Measurements from ENCODE around the gene ULK4. TPM values are rescaled to one million over a fixed set of nuclear protein-coding genes. Genes with fewer than 3 reads are reported as not detected.

Gene ULK4
- total and polyA plus RNA-seq, 9 of the 15 experiments (the other 6 are each of a cell fraction or from before 2014, with no cell fraction given) = 3.0 to 5.9 (median 3.5) TPM

GRCh38 chr3:41208507-41209220 is 753.2 kb downstream of the ULK4 start (continued):
- TF ChIP-seq MEIS2 (IDR thresholded peaks at IDR 0.05; ENCODE audit: partially characterized antibody) (peak; percentile 50), ATF1 (CRISPR knock-in tag; IDR thresholded peaks at IDR 0.05) (no peak), ATF1 (tag; IDR thresholded peaks at IDR 0.05) (peak; percentile 31; the same call in 1 of the 2 replicates), CTBP1 (IDR thresholded peaks at IDR 0.05; ENCODE audit: borderline replicate concordance) (peak; percentile 57; the same call in 1 of the 2 replicates), CSDE1 (IDR thresholded peaks at IDR 0.05) (0 out of 4 replicates have a peak, but pooled peaks of 1 of the 2 experiments have one; percentile 45), NCOR1 (IDR thresholded peaks at IDR 0.05) (peak; percentile 13; the same call in 1 of the 2 replicates), TEAD1 (CRISPR knock-in tag; IDR thresholded peaks at IDR 0.05) (peak in 1 of 2 experiments; percentile 36; a peak in 1 of 4 replicates), SMARCE1 (IDR thresholded peaks at IDR 0.05) (no peak), CBFA2T3 (IDR thresholded peaks at IDR 0.05) (peak; percentile 47), ZFP36 (IDR thresholded peaks at IDR 0.05; ENCODE audit: low read depth, low read length, partially characterized antibody) (no peak), DPF2 (IDR thresholded peaks at IDR 0.05) (peak; percentile 62), NCOA2 (IDR thresholded peaks at IDR 0.05; ENCODE audit: partially characterized antibody in 2 of 2) (peak in 1 of 2 experiments; percentile 20)
- TF ChIP-seq, protein P1, sequence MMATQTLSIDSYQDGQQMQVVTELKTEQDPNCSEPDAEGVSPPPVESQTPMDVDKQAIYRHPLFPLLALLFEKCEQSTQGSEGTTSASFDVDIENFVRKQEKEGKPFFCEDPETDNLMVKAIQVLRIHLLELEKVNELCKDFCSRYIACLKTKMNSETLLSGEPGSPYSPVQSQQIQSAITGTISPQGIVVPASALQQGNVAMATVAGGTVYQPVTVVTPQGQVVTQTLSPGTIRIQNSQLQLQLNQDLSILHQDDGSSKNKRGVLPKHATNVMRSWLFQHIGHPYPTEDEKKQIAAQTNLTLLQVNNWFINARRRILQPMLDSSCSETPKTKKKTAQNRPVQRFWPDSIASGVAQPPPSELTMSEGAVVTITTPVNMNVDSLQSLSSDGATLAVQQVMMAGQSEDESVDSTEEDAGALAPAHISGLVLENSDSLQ (IDR thresholded peaks at IDR 0.05) = peak; percentile 21; the same call in 1 of the 2 replicates

All from K562 (cell line).